Stimulated activated CD8-positive, alpha-beta memory T cell treated with anti-CD3 and anti-CD28 coated beads, Interleukin-12 subunit alpha, Interleukin-12 subunit beta, amount 100 ng/mL, for 24 hours (primary cell): Measurements from ENCODE around the gene HELQ.
"Not testable (repeated sequence)": the region's sequence is repeated elsewhere in the genome, so short reads cannot be mapped to it uniquely, and the experiment has no call there.

Experiments
- DNase-seq: peaks from one replicate; pipeline ENCODE4 v3.0.0-alpha.2; 2020; ENCODE audit errors: extremely low read depth

HELQ gene, protein sequence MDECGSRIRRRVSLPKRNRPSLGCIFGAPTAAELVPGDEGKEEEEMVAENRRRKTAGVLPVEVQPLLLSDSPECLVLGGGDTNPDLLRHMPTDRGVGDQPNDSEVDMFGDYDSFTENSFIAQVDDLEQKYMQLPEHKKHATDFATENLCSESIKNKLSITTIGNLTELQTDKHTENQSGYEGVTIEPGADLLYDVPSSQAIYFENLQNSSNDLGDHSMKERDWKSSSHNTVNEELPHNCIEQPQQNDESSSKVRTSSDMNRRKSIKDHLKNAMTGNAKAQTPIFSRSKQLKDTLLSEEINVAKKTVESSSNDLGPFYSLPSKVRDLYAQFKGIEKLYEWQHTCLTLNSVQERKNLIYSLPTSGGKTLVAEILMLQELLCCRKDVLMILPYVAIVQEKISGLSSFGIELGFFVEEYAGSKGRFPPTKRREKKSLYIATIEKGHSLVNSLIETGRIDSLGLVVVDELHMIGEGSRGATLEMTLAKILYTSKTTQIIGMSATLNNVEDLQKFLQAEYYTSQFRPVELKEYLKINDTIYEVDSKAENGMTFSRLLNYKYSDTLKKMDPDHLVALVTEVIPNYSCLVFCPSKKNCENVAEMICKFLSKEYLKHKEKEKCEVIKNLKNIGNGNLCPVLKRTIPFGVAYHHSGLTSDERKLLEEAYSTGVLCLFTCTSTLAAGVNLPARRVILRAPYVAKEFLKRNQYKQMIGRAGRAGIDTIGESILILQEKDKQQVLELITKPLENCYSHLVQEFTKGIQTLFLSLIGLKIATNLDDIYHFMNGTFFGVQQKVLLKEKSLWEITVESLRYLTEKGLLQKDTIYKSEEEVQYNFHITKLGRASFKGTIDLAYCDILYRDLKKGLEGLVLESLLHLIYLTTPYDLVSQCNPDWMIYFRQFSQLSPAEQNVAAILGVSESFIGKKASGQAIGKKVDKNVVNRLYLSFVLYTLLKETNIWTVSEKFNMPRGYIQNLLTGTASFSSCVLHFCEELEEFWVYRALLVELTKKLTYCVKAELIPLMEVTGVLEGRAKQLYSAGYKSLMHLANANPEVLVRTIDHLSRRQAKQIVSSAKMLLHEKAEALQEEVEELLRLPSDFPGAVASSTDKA

DNA sequence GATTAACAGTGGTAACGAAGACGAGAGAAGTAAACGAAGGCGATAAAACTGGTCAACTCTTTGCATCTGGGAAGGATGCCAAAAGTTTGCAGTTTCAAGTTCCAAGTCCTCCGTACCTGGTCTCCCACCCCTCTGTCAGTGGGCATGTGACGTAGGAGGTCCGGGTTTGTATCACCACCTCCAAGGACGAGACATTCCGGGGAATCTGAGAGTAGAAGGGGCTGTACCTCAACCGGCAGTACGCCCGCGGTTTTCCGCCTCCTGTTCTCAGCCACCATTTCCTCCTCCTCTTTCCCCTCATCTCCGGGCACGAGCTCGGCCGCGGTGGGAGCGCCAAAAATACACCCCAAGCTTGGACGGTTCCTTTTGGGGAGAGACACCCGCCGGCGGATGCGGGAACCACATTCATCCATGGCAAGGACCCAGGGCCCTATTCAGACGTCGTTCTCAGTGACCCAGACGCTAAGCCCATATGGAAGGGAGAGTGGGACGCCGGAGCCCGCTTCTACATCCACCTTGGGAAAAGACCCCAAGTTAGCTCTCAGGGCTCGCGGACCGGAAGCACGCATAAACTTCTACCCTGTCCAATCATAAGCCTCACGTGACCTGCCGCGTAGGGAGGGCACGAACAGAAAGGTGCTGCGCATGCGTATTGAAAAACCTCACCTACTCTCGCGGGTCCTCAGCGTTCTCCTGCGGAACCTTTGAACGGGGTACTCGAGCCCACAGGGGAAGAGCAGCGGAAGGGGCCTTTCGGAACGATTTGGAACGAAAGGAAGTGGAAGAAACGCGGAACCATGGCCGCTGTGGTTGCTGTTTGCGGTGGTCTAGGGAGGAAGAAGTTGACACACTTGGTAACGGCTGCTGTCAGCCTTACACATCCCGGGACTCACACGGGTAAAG is at the start of gene HELQ, which contains the start of gene MRPS18C:
Gene HELQ (minus strand): TSS at position 543 of the 903 bp plus-strand sequence. CDS start 130 bp downstream, at position 413.
Gene MRPS18C (plus strand): TSS at position 778 of the 903 bp plus-strand sequence. CDS start 20 bp downstream, at position 798.
- DNase-seq: peak; percentile 88

DNA sequence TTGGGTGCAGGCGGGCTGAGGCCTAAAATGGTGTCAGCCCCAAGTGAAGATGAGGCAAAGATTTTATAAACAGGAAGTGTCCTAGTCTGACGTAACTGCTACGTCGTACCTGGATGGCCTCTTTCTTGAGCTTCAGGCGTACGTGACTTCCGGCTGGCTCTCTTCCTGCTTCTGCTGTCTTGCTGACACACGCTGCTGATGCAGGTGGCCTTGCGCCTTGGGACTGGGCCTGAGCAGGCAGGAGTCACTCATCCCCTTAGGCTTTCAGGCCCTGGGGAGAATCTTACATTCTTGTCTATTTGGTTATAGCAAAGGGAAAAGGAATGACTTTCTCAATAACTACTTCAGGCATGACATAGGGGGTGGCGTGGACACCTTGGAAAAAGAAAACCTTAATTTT is 49.4 kb upstream of the HELQ start:
- DNase-seq: no peak

DNA sequence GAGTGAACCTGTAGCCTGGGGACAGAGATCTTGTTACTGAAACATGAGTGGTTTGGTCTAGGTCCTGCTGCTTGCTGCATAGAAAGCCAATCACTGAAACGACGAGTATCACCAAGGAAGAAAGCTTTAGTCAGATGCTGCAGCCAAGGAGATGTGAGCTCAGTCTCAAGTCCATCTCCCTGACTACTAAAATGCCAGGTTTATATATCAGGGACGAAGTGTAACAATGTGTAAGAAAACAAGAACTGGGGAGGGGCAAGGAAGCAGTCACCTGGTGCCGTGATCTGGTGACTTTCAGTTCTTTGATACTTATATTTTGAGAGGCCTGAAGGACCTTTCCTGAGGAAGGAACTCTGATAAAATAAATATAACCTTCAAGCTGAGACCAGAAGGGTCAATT is 48.9 kb upstream of the HELQ start:
- DNase-seq: no peak

DNA sequence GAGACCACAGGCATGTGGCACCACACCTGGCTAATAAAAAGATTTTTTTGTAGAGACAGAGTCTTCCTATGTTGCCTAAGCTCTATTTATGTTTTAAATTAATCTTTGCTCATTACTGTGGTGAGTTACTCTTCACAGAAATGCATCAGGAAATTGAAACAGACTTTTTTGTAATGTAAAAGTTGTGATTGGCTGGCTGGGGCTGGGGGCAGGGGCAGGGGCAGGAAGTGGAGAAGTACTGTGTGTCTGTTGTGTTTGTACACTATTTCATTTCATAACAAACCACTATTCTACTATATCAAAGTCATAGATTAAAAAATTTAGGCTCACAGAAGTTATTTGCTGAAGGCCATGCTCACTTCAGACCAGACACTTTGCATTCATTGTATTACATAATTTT is 48.4 kb upstream of the HELQ start:
- DNase-seq: no peak

- DNase-seq: not testable (repeated sequence)
Measured at GRCh38 chr4:83501671-83502070, 46.0 kb upstream of the HELQ start.

GRCh38 chr4:83498187-83498586 is 42.6 kb upstream of the HELQ start:
- no peak for DNase-seq

DNA sequence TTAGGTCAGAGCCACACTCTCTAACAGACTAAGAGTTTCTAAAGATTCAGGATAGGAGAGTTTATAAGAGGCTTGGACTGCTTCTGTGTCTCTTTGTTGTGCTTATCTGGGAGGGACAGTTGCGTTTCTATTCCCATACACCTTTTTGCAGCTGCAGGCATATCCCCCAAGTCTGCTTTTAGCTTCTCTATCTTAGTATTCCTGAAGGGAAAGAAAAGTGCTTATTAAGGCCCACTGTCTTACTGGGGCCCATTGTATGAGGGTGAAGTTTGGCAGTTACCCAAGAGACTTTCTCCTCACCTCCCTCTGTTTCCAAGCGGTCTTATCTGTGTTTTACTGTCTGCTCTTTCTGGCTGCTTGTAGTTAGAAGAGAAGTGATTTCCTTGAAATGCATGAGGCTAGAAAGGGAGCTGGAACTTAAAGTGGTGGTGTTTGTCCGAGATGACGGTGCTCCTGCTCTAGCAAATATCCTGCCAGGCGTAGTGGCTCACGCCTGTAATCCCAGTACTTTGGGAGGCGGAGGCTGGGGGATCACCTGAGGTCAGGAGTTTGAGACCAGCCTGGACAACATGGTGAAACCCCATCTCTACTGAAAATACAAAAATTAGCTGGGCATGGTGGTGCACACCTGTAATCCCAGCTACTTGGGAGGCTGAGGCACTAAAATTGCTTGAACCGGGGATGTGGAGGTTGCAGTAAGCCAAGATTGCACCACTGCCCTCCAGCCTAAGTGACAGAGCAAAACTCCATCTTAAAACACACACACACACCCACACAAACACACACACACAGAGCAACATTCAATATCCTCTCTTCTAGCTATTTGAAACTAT is 40.7 kb upstream of the HELQ start:
- not testable (repeated sequence) for DNase-seq

DNA sequence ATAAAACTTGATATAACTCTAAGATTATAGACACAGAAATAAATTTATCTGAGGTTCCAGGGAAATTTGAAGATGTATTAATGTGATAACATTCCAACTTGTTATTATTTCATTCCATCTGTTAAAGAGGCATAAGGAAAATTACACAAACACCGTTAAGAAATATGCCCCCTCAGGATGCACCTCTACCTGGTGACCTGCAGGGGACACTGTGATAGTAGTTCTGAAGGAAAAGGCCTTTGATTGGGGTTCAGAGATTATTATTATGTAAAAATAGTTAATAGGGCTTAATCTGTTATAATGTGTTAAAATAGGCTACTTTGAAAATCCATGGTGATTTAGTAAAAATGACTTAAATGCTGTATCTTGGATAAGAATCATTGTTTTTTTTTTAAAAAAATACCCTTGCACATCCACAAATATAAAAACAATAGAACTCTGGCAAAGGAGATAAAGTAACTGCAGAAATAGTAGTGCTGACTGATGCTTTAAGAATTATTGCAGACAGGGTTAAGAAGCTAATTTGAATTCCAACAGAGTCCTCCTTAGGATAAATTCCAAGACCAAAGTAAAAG is 35.3 kb upstream of the HELQ start:
- no peak for DNase-seq

DNA sequence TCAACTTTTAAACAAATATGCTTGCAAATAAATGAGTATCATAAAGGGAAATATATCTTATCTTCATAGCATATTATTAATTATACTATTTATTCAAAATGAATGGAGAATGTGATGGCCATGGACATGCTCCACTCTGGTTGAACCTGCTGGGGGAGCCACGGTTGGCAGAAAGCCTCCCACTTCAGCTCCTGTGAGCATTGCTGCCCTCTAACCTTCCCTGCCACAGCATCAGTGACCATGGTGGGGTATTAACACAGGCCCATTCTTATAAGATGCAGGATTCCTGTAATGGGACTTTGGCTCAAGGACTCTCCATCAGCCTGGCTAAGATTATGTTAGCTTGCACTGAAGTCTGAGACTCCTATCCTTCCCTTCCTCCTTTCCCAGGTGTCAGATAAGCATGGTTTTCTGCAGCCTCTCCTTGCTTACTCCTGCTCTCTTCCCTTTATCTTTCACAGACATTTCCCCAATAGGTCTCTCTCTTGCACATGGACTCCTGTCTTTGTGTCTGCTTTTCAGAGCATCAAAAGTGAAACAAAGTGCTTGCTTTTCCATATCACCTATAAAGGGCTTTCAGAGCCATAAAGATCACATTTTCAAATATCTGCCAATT is 34.2 kb upstream of the HELQ start:
- no peak for DNase-seq

GRCh38 chr4:83486457-83487129 is 31.0 kb upstream of the HELQ start:
- no peak for DNase-seq

GRCh38 chr4:83484500-83485461 is 29.2 kb upstream of the HELQ start, which contains the start of gene ABRAXAS1:
TSS of gene ABRAXAS1 (minus strand) at chr4:83485100. CDS start at chr4:83485072, 28 bp downstream.
- DNase-seq: peak; percentile 89

GRCh38 chr4:83473966-83474365 is 18.3 kb upstream of the HELQ start:
- no peak for DNase-seq

- DNase-seq: no peak
Measured at GRCh38 chr4:83473423-83473822, 17.8 kb upstream of the HELQ start.

DNA sequence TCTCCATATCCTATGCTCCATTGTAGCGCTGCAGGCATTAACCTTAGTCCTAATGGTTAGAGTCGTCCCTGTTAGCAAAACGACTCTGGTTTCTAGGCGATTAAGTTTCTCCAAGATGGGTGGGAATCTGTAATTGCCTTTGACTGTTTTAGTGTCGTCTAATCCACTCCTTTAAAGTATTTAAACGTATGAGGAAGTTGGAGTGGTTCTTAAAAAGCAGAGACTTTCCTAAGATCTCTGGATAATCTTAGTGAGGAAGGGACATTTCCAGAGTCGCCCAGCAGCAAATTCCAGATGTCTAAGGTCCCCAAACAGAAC is 520 bp upstream of the HELQ start:
- no peak for DNase-seq

GRCh38 chr4:83454686-83455085 is 937 bp downstream of the HELQ start:
- DNase-seq: no peak

- DNase-seq: no peak
Measured at GRCh38 chr4:83449009-83449408, 6.6 kb downstream of the HELQ start.

DNA sequence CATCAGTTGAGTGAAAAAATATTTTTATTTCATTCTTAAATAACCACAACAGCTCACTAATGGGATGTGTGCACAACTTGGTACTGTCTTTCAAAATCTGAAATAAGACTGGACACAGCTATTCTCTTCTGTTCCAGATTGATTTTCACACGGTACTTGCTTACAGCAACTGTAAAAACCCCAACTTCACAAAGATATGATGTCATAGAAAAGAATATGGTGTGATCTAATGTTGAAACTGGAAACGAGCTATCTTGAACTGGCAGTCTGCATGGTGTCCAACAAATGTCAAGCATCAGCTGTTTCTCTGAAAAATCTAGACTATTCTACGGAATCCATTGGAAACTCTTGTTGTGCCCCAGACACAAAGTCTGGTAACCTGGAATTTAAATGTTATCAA is 14.7 kb downstream of the HELQ start:
- DNase-seq: no peak
